Renal cortex interstitium (tissue), 11 donors: ENCODE measurements around the gene RCE1. TPM values are rescaled to one million over a fixed set of nuclear protein-coding genes. Genes with fewer than 3 reads are reported as not detected.

ENCODE experiments used
- DNase-seq, 11 donors: peaks; one replicate each; pipeline ENCODE4 v3.0.0-alpha.2; 2013; ENCODE audit warnings: low read depth in 9 of 11, low spot score in 4 of 11; ENCODE audit errors: extremely low read depth in 1 of 11
- polyA plus RNA-seq, 3 donors: library from polyadenylated mRNA; unstranded; fragments of 120-200 nt; gene quantifications; one replicate each; pipeline ENCODE4 v1.2.1, GENCODE V29; 2013; ENCODE audit not compliant: insufficient read length in 3 of 3

Gene RCE1
- polyA plus RNA-seq, 3 donors, result 19.0 to 31.2 (median 25.0) TPM

- no peak for DNase-seq
Observed at GRCh38 chr11:66840317-66841091, 2.7 kb upstream of the RCE1 start.

GRCh38 chr11:66841861-66842260 lies 1.4 kb upstream of the RCE1 start:
- no peak for DNase-seq

GRCh38 chr11:66842501-66842895 lies 743 bp upstream of the RCE1 start:
- no peak for DNase-seq

GRCh38 chr11:66843776-66844495 lies 695 bp downstream of the RCE1 start:
- no peak for DNase-seq

- DNase-seq, result no peak
Observed at GRCh38 chr11:66844496-66845142, 1.4 kb downstream of the RCE1 start.

- DNase-seq, result no peak
Observed at GRCh38 chr11:66845143-66845875, 2.1 kb downstream of the RCE1 start.

GRCh38 chr11:66845876-66846212 lies 2.6 kb downstream of the RCE1 start:
- DNase-seq, result no peak

- DNase-seq, result no peak
Observed at GRCh38 chr11:66846671-66847091, 3.4 kb downstream of the RCE1 start.

GRCh38 chr11:66847461-66848232 lies 4.4 kb downstream of the RCE1 start:
- no peak for DNase-seq

GRCh38 chr11:66848671-66849500 lies 5.6 kb downstream of the RCE1 start:
- no peak for DNase-seq

GRCh38 chr11:66849501-66850234 lies 6.4 kb downstream of the RCE1 start:
- no peak for DNase-seq

GRCh38 chr11:66850235-66850587 lies 7.0 kb downstream of the RCE1 start:
- no peak for DNase-seq

GRCh38 chr11:66850588-66851238 lies 7.5 kb downstream of the RCE1 start:
- no peak for DNase-seq

GRCh38 chr11:66851239-66851596 lies 8.0 kb downstream of the RCE1 start:
- DNase-seq, result no peak

GRCh38 chr11:66851698-66852465 lies 8.6 kb downstream of the RCE1 start:
- no peak for DNase-seq

- no peak for DNase-seq
Observed at GRCh38 chr11:66852466-66853241, 9.4 kb downstream of the RCE1 start.
